BJ (cell line): ENCODE measurements around the gene PCNT. TPM values are rescaled to one million over a fixed set of nuclear protein-coding genes. Genes with fewer than 3 reads are reported as not detected.
A peak's percentile ranks its signal among the peaks of the same experiment; 100 is the strongest.

ENCODE experiments used
- CTCF ChIA-PET: fragments of 350-600 bp; formaldehyde crosslinking; extraction: SDS; loops from one replicate; lab custom pipeline; 2021; ENCODE audit warnings: antibody characterized with exemption, inconsistent platforms; lab: Yijun Ruan, JAX
- POLR2A ChIA-PET: fragments of 300-600 bp; sonication (Branson Sonifier 250); formaldehyde crosslinking; extraction: SDS; loops from one replicate; lab custom pipeline; 2021; ENCODE audit warnings: antibody characterized with exemption; lab: Charles Lee
- DNase-seq: peaks from one replicate; pipeline ENCODE4 v3.0.0-alpha.2; 2011; ENCODE audit warnings: low read depth
- H3K27me3 ChIP-seq: 2 replicates; pipeline ENCODE4 v1.6.0; 2011; ENCODE audit warnings: low read length; ENCODE audit not compliant: control insufficient read depth, insufficient read depth
- H3K36me3 ChIP-seq: 2 replicates; pipeline ENCODE4 v1.5.1; 2011; ENCODE audit warnings: low read length; ENCODE audit not compliant: control insufficient read depth, insufficient read depth
- H3K4me3 ChIP-seq: 2 replicates; pipeline ENCODE4 v1.5.1; 2011; ENCODE audit warnings: low read depth, mild to moderate bottlenecking, control low read depth, low read length
- polyA plus RNA-seq: library from polyadenylated mRNA; depleted of rRNA; stranded (reverse); fragments of >200 nt; gene quantifications from 2 replicates; pipeline ENCODE4 v1.2.3, GENCODE V29; 2011
- TF ChIP-seq, protein P1 (sequence below): IDR thresholded peaks from 2 replicates; pipeline ENCODE4 v1.5.1; 2011; ENCODE audit warnings: low read depth, mild to moderate bottlenecking, control low read depth, inconsistent platforms, low read length, moderate library complexity; ENCODE audit not compliant: insufficient read depth

The PCNT gene
- polyA plus RNA-seq, 1 experiment: 11.0 TPM

DNA sequence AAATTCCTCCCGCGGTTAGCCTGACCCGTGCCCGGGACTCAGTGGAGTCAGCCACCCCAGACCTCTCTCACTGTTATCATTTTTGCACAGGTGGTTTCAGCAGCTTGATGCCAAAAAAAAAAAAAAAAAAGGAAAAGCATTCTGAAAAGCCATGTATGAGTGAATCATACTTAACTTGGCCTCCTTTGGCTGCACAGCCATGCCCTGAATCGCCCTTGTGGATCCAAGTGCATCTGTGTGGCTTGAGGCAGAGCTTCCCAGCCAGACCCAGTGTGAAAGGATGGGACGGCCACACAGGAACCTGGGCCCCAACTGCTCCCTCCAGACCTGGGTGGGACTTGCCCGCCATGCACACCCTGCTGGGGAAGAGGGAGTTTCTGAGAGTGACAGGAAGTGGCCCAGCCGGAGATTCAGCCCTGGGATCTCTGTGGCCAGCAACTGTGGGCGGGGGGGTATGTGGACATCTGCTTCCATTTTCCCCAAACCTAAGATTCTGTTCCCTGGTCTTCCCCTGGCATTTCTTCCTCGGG lies 29.2 kb upstream of the PCNT start:
- ChIA-PET CTCF (interaction anchor here (0.5 to 1.1 kb wide), 2 partner anchors 9 to 22 kb away, joined by 4 to 5 read pairs; partner anchors contain the start of genes MCM3AP and YBEY), POLR2A (interaction anchor here (0.6 kb wide), 1 partner anchor 31 kb away, joined by 3 read pairs; a partner anchor contains a TSS)
- H3K27me3 ChIP-seq: no peaks in the 10 kb centered on the region
- H3K4me3 ChIP-seq: no peak overlapping the region
- DNase-seq: no peak
- H3K36me3 ChIP-seq: peaks cover 7% of the 10 kb centered on the region
- TF ChIP-seq, protein P1, sequence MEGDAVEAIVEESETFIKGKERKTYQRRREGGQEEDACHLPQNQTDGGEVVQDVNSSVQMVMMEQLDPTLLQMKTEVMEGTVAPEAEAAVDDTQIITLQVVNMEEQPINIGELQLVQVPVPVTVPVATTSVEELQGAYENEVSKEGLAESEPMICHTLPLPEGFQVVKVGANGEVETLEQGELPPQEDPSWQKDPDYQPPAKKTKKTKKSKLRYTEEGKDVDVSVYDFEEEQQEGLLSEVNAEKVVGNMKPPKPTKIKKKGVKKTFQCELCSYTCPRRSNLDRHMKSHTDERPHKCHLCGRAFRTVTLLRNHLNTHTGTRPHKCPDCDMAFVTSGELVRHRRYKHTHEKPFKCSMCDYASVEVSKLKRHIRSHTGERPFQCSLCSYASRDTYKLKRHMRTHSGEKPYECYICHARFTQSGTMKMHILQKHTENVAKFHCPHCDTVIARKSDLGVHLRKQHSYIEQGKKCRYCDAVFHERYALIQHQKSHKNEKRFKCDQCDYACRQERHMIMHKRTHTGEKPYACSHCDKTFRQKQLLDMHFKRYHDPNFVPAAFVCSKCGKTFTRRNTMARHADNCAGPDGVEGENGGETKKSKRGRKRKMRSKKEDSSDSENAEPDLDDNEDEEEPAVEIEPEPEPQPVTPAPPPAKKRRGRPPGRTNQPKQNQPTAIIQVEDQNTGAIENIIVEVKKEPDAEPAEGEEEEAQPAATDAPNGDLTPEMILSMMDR: no peak

DNA sequence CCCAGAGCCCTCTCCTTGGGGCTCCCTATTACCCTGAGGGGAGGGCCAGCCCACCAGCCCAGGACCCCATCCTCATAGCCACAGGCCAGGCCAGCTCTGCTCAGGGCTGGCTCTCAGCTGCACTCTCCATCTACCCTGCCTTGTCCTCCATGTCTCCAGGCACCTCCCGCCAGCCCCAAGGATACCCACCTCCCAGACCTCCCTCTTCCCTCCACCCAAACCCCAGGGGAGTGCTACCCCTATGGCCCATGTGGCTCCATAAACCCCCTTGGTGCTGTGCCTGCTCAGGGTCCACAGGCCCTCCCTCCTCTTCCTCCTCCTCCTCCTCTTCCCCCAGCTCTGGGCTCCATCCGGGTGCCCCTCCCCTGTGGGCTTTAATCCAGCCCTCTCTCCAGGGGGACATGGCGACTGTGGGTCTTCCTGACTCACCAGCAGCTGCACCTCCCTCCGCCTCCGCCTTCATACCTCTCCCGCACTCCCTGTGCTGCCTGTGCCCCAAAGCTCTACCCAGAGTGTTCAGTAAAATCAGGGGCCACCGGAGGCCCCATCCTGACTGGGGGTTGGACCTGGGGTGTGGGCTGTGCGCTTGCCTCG lies 28.7 kb upstream of the PCNT start:
- TF ChIP-seq, protein P1: no peak
- ChIA-PET CTCF (interaction anchor here (0.7 to 1.1 kb wide), 3 partner anchors 9 to 325 kb away, joined by 3 to 4 read pairs (median 3); partner anchors contain the start of genes MCM3AP and YBEY), POLR2A (no interaction called here)
- Histone ChIP-seq H3K27me3 (no peaks in the 10 kb centered on the region), H3K36me3 (peaks cover 6% of the 10 kb centered on the region), H3K4me3 (no peak overlapping the region)
- no peak for DNase-seq

GRCh38 chr21:46295996-46296752 lies 27.8 kb upstream of the PCNT start:
- peak; percentile 67 for DNase-seq
- POLR2A ChIA-PET: no interaction called here
- peaks cover 6% of the 10 kb centered on the region for H3K36me3 ChIP-seq
- CTCF ChIA-PET: interaction anchor here (0.7 to 1.1 kb wide), 2 partner anchors 90 to 326 kb away, joined by 3 read pairs; no protein-coding TSS in a partner anchor
- no peaks in the 10 kb centered on the region for H3K27me3 ChIP-seq
- H3K4me3 ChIP-seq: no peak overlapping the region
- TF ChIP-seq, protein P1: no peak

DNA sequence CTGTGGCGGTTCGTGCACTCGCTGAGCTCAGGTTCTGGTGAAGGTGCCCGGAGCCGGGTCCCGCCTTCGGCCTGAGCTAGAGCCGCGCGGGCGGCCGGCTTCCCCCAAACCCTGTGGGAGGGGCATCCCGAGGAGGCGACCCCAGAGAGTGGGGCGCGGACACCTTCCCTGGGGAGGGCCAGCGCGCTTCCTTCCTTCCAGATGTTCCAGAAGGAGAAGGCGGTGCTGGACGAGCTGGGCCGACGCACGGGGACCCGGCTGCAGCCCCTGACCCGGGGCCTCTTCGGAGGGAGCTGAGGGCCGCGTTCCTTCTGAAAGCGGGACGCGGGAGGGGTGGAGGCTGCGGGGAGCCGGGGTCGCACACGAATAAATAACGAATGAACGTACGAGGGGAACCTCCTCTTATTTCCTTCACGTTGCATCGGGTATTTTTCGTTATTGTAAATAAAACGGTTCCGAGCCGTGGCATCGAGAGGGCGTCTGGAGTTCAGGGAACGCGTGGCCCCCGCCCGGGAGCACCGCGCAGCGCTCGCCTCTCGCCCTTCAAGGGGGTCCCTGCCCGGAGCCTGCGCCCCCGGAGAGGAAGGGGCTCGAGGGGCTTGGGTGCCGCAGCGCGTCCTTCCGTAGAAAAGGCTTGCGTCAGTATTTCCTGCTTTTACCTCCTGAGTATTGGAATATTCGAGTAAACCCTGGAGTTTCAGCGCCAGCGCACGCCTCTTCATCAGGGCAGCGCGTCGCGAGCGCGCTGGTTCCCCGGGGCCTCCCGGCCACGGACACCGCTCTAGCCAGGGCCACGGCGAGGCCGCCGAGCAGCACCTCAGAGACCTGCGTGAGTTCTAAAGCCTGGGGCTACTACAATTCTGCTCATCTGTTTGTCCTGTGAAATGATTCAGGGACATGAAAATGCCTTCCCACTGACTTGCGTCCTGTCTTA lies 26.4 kb upstream of the PCNT start:
- POLR2A ChIA-PET: no interaction called here
- CTCF ChIA-PET: no interaction called here
- TF ChIP-seq, protein P1: no peak
- Histone ChIP-seq H3K36me3 (no peaks in the 10 kb centered on the region), H3K27me3 (no peaks in the 10 kb centered on the region), H3K4me3 (0 out of 2 replicates have a peak overlapping the region, but pooled peaks have one; percentile 5)
- DNase-seq: no peak
